CD14-positive monocyte (primary cell): ENCODE measurements around the gene ATXN3L. TPM values are rescaled to one million over a fixed set of nuclear protein-coding genes. Genes with fewer than 3 reads are reported as not detected.

Source experiments
- DNase-seq, 3 donors: peaks; one replicate each; pipeline ENCODE4 v3.0.0-alpha.2; 2011 to 2022
- H2AFZ ChIP-seq: 2 replicates; pipeline ENCODE4 v1.6.0; 2012; ENCODE audit warnings: mild to moderate bottlenecking, low read depth, low read length, inconsistent platforms; ENCODE audit not compliant: insufficient read depth, poor library complexity, severe bottlenecking
- H3K27ac ChIP-seq, 2 donors: 1 replicate in 1 of 2; 2 replicates in 1 of 2; pipeline ENCODE4 v1.5.1; 2012 to 2013; ENCODE audit warnings: low read length in 2 of 2, control low read depth in 1 of 2, inconsistent platforms in 1 of 2, low read depth in 1 of 2, mild to moderate bottlenecking in 1 of 2
- H3K27me3 ChIP-seq, 2 donors: one replicate each; pipeline versions ENCODE4 v1.6.0 to v1.6.1; 2011 to 2013; ENCODE audit warnings: low read length in 2 of 2; ENCODE audit not compliant: control insufficient read depth in 2 of 2, insufficient read depth in 2 of 2
- H3K36me3 ChIP-seq, 2 donors: replicated peaks in 1 of 2; 1 replicate in 1 of 2; 2 replicates in 1 of 2; pipeline versions ENCODE4 v1.5.1 to v1.6.1; 2012 to 2013; ENCODE audit warnings: low read length in 2 of 2, control low read depth in 1 of 2, inconsistent platforms in 1 of 2, mild to moderate bottlenecking in 1 of 2; ENCODE audit not compliant: insufficient read depth in 2 of 2, control insufficient read depth in 1 of 2
- H3K4me1 ChIP-seq, 2 donors: 1 replicate in 1 of 2; 2 replicates in 1 of 2; pipeline versions ENCODE4 v1.5.1 to v1.6.1; 2012 to 2013; ENCODE audit warnings: low read length in 2 of 2, control low read depth in 1 of 2, inconsistent platforms in 1 of 2, mild to moderate bottlenecking in 1 of 2, moderate library complexity in 1 of 2; ENCODE audit not compliant: insufficient read depth in 2 of 2, control insufficient read depth in 1 of 2
- H3K4me2 ChIP-seq: replicated peaks from 2 replicates; pipeline ENCODE3; 2012; ENCODE audit warnings: low read length, moderate library complexity, mild to moderate bottlenecking; ENCODE audit not compliant: poor library complexity, severe bottlenecking; ENCODE audit errors: extremely low read depth
- H3K4me3 ChIP-seq, 3 experiments: fragments of 200-600 bp in 1 of 3; sonication (generic) in 1 of 3; replicated peaks in 1 of 3; 1 replicate in 2 of 3; 2 replicates in 1 of 3; pipeline ENCODE4 v1.5.1; 2011 to 2013; ENCODE audit warnings: low read length in 3 of 3, mild to moderate bottlenecking in 3 of 3, control low read depth in 2 of 3, low read depth in 2 of 3, inconsistent platforms in 1 of 3, moderate library complexity in 1 of 3
- H3K79me2 ChIP-seq: 2 replicates; pipeline ENCODE4 v1.6.0; 2012; ENCODE audit warnings: mild to moderate bottlenecking, control low read depth, inconsistent platforms, low read length, moderate library complexity; ENCODE audit not compliant: insufficient read depth
- H3K9ac ChIP-seq: 2 replicates; pipeline ENCODE4 v1.6.0; 2017; ENCODE audit warnings: low read length, mild to moderate bottlenecking; ENCODE audit not compliant: insufficient read depth, poor library complexity, severe bottlenecking
- H3K9me3 ChIP-seq, 2 donors: replicated peaks in 1 of 2; 1 replicate in 1 of 2; 2 replicates in 1 of 2; pipeline versions ENCODE4 v1.5.1 to v1.6.1; 2012 to 2013; ENCODE audit warnings: low read length in 2 of 2, control low read depth in 1 of 2; ENCODE audit not compliant: control insufficient read depth in 1 of 2, insufficient read depth in 1 of 2
- H4K20me1 ChIP-seq: 2 replicates; pipeline ENCODE4 v1.6.0; 2012; ENCODE audit warnings: mild to moderate bottlenecking, low read length, control low read depth, moderate library complexity; ENCODE audit not compliant: insufficient read depth
- H3K27ac Mint-ChIP-seq, 7 donors: one replicate each; pipeline ENCODE4 v1.8.0; 2020; ENCODE audit warnings: mild to moderate bottlenecking in 7 of 7, mixed read lengths in 7 of 7, moderate library complexity in 6 of 7, inconsistent platforms in 2 of 7
- H3K27me3 Mint-ChIP-seq, 3 donors: one replicate each; pipeline ENCODE4 v1.8.0; 2021 to 2022; ENCODE audit warnings: low read depth in 3 of 3, mild to moderate bottlenecking in 3 of 3, mixed read lengths in 3 of 3, moderate library complexity in 3 of 3, inconsistent platforms in 1 of 3
- H3K36me3 Mint-ChIP-seq, 2 donors: one replicate each; pipeline ENCODE4 v1.8.0; 2020; ENCODE audit warnings: mixed read lengths in 2 of 2, inconsistent platforms in 1 of 2, mild to moderate bottlenecking in 1 of 2
- H3K4me1 Mint-ChIP-seq: one replicate; pipeline ENCODE4 v1.8.0; 2020; ENCODE audit warnings: mild to moderate bottlenecking, mixed read lengths
- H3K4me3 Mint-ChIP-seq, 2 donors: one replicate each; pipeline ENCODE4 v1.8.0; 2020; ENCODE audit warnings: mild to moderate bottlenecking in 2 of 2, mixed read lengths in 2 of 2, moderate library complexity in 1 of 2
- H3K9me3 Mint-ChIP-seq, 7 donors: one replicate each; pipeline ENCODE4 v1.8.0; 2020 to 2022; ENCODE audit warnings: mixed read lengths in 7 of 7, mild to moderate bottlenecking in 6 of 7, moderate library complexity in 6 of 7, inconsistent platforms in 2 of 7
- CTCF ChIP-seq: fragments of 200-600 bp; IDR thresholded peaks from one replicate; pipeline ENCODE4 v1.8.0; 2022; ENCODE audit warnings: antibody characterized with exemption, mild to moderate bottlenecking
- WGBS: methylation state at CpG from one replicate; pipeline ENCODE4 v1.1.5; 2013; ENCODE audit warnings: missing lambda C conversion rate; ENCODE audit not compliant: insufficient coverage; 5-methylcytosine and 5-hydroxymethylcytosine counted together
- intact Hi-C, 2 donors: fragments of 100-400 bp; cut with micrococcal nuclease; formaldehyde crosslinking; loops; one replicate each; pipeline versions ENCODE4 v1.15.0 to v1.15.1; 2023
- polyA plus RNA-seq, 3 donors: library from polyadenylated mRNA; depleted of rRNA in 1 of 3; unstranded in 2 of 3; stranded (reverse) in 1 of 3; fragments of 300-500 nt in 2 of 3; fragments of >200 nt in 1 of 3; fragmentation: Illumina TruSeq in 2 of 3; gene quantifications; 1 replicate in 2 of 3; 2 replicates in 1 of 3; pipeline ENCODE4 v1.2.3, GENCODE V29; 2012 to 2021

The ATXN3L gene
- polyA plus RNA-seq, 3 donors, result not detected

GRCh38 chrX:13311560-13311959, 8.3 kb downstream of the ATXN3L start:
- intact Hi-C loops, result no loop called here

GRCh38 chrX:13309631-13310030, 10.2 kb downstream of the ATXN3L start:
- Histone ChIP-seq H2AFZ (no peak overlapping the region), H4K20me1 (no peaks in the 10 kb centered on the region), H3K27ac (no peak overlapping the region), H3K9me3 (no peaks in the 10 kb centered on the region), H3K4me1 (peaks cover 0 to 4% of the 10 kb centered on the region in 2 donors), H3K9ac (no peak overlapping the region), H3K36me3 (no peaks in the 10 kb centered on the region), H3K4me2 (no peak overlapping the region), H3K4me3 (no peak overlapping the region), H3K79me2 (no peaks in the 10 kb centered on the region), H3K27me3 (peaks cover 0 to 31% of the 10 kb centered on the region in 2 donors)
- no peak overlapping the region for H3K27ac Mint-ChIP-seq
- peaks cover 0 to 21% (median 0%) of the 10 kb centered on the region in 3 donors for H3K27me3 Mint-ChIP-seq
- no peak for DNase-seq
- 93% methylated on average over 2 of the region's 3 CpGs for WGBS
- intact Hi-C loops, result no loop called here
- peaks cover 8% of the 10 kb centered on the region for H3K4me1 Mint-ChIP-seq
- peaks cover 0 to 4% (median 0%) of the 10 kb centered on the region in 7 donors for H3K9me3 Mint-ChIP-seq
- TF ChIP-seq CTCF, result no peak
- no peak overlapping the region for H3K4me3 Mint-ChIP-seq
- H3K36me3 Mint-ChIP-seq, result no peaks in the 10 kb centered on the region

More at GRCh38 chrX:13311560-13311959, 8.3 kb downstream of the ATXN3L start:
- no peak overlapping the region for H3K27ac Mint-ChIP-seq
- Histone ChIP-seq H4K20me1 (no peaks in the 10 kb centered on the region), H3K9me3 (peaks cover 0 to 2% of the 10 kb centered on the region in 2 donors), H3K36me3 (no peaks in the 10 kb centered on the region), H3K4me1 (no peaks in the 10 kb centered on the region), H3K9ac (no peak overlapping the region), H3K4me2 (no peak overlapping the region), H3K79me2 (no peaks in the 10 kb centered on the region), H3K27ac (no peak overlapping the region), H2AFZ (no peak overlapping the region), H3K4me3 (no peak overlapping the region), H3K27me3 (peaks cover 0 to 17% of the 10 kb centered on the region in 2 donors)
- no peak overlapping the region for H3K4me3 Mint-ChIP-seq
- WGBS, result no CpG with 5 or more reads among the region's 6 CpGs
- peaks cover 0 to 17% (median 0%) of the 10 kb centered on the region in 3 donors for H3K27me3 Mint-ChIP-seq
- H3K36me3 Mint-ChIP-seq, result no peaks in the 10 kb centered on the region
- TF ChIP-seq CTCF, result no peak
- DNase-seq, result no peak
- H3K9me3 Mint-ChIP-seq, result peaks cover 0 to 8% (median under 1%) of the 10 kb centered on the region in 7 donors
- H3K4me1 Mint-ChIP-seq, result no peaks in the 10 kb centered on the region
